Stomach (tissue), 4 donors: ENCODE data around the gene CGB2.
"Not testable (repeated sequence)": the region's sequence is repeated elsewhere in the genome, so short reads cannot be mapped to it uniquely, and the experiment has no call there.

Experiments
- POLR2A ChIP-seq, 4 donors: fragments of 450-650 bp; IDR thresholded peaks; one replicate each; pipeline ENCODE4 v1.6.1; 2016; ENCODE audit warnings: antibody characterized with exemption in 4 of 4, control low read depth in 2 of 4, mild to moderate bottlenecking in 1 of 4, moderate library complexity in 1 of 4
- POLR2AphosphoS5 ChIP-seq, 3 donors: sonication (generic); formaldehyde crosslinking; IDR thresholded peaks; one replicate each; pipeline ENCODE4 v1.6.1; 2016; ENCODE audit warnings: antibody characterized with exemption in 3 of 3
- TF ChIP-seq, protein P1 (sequence below), 7 experiments: fragments of 450-650 bp in 4 of 7; fragments of 200-600 bp in 3 of 7; sonication (generic) in 3 of 7; IDR thresholded peaks; one replicate each; pipeline ENCODE4 v1.5.1; 2016 to 2019; ENCODE audit warnings: antibody characterized with exemption in 7 of 7, control low read depth in 2 of 7, mild to moderate bottlenecking in 1 of 7

DNA sequence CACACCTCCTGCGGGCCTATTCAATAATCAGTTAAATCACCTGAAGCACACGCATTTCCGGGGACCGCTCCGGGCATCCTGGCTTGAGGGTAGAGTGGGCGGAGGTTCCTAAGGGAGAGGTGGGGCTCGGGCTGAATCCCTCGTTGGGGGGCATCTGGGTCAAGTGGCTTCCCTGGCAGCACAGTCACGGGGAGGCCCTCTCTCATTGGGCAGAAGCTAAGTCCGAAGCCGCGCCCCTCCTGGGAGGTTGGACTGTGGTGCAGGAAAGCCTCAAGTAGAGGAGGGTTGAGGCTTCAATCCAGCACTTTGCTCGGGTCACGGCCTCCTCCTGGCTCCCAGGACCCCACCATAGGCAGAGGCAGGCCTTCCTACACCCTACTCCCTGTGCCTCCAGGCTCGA lies 11.9 kb downstream of the CGB2 start, which contains the start of gene CGB5:
- not testable (repeated sequence) for TF ChIP-seq POLR2A, POLR2AphosphoS5 (IDR thresholded peaks at IDR 0.05)
- TF ChIP-seq, protein P1, sequence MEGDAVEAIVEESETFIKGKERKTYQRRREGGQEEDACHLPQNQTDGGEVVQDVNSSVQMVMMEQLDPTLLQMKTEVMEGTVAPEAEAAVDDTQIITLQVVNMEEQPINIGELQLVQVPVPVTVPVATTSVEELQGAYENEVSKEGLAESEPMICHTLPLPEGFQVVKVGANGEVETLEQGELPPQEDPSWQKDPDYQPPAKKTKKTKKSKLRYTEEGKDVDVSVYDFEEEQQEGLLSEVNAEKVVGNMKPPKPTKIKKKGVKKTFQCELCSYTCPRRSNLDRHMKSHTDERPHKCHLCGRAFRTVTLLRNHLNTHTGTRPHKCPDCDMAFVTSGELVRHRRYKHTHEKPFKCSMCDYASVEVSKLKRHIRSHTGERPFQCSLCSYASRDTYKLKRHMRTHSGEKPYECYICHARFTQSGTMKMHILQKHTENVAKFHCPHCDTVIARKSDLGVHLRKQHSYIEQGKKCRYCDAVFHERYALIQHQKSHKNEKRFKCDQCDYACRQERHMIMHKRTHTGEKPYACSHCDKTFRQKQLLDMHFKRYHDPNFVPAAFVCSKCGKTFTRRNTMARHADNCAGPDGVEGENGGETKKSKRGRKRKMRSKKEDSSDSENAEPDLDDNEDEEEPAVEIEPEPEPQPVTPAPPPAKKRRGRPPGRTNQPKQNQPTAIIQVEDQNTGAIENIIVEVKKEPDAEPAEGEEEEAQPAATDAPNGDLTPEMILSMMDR (IDR thresholded peaks at IDR 0.05) = not testable (repeated sequence)
